GM18870 (cell line): ENCODE measurements around the gene WDR37.

Source experiments
- ATAC-seq: cut with Tn5 transposase; IDR thresholded peaks from one replicate; pipeline ENCODE4 v1.9.1; 2021; ENCODE audit warnings: moderate library complexity; ENCODE audit not compliant: unreplicated experiment

Gene WDR37

GRCh38 chr10:1166101-1166827 lies 110.1 kb downstream of the WDR37 start:
- no peak for ATAC-seq

- no peak for ATAC-seq
These were observed 110.7 kb downstream of the WDR37 start for GRCh38 chr10:1166828-1167275.

- no peak for ATAC-seq
These were observed 112.6 kb downstream of the WDR37 start for GRCh38 chr10:1168763-1169162.

GRCh38 chr10:1169186-1169885 lies 113.2 kb downstream of the WDR37 start:
- ATAC-seq, result no peak

- ATAC-seq, result no peak
These were observed 114.0 kb downstream of the WDR37 start for GRCh38 chr10:1169981-1170866.

- no peak for ATAC-seq
These were observed 114.6 kb downstream of the WDR37 start for GRCh38 chr10:1170867-1171180.

- no peak for ATAC-seq
These were observed 115.0 kb downstream of the WDR37 start for GRCh38 chr10:1171182-1171581.

GRCh38 chr10:1171586-1171985 lies 115.4 kb downstream of the WDR37 start:
- no peak for ATAC-seq

- ATAC-seq, result no peak
These were observed 116.2 kb downstream of the WDR37 start for GRCh38 chr10:1172256-1172984.

- no peak for ATAC-seq
These were observed 116.9 kb downstream of the WDR37 start for GRCh38 chr10:1173091-1173490.

- no peak for ATAC-seq
These were observed 117.8 kb downstream of the WDR37 start for GRCh38 chr10:1174022-1174421.

- no peak for ATAC-seq
These were observed 119.9 kb downstream of the WDR37 start for GRCh38 chr10:1175956-1176565.

GRCh38 chr10:1177936-1178335 lies 121.8 kb downstream of the WDR37 start:
- no peak for ATAC-seq

- no peak for ATAC-seq
These were observed 122.3 kb downstream of the WDR37 start for GRCh38 chr10:1178506-1178905.

- no peak for ATAC-seq
These were observed 123.3 kb downstream of the WDR37 start for GRCh38 chr10:1179346-1180070.

GRCh38 chr10:1180071-1180730 lies 124.0 kb downstream of the WDR37 start:
- ATAC-seq, result no peak

- no peak for ATAC-seq
These were observed 124.7 kb downstream of the WDR37 start for GRCh38 chr10:1180836-1181235.
